ENCODE measurements around the gene GRSF1. TPM values are rescaled to one million over a fixed set of nuclear protein-coding genes. Genes with fewer than 3 reads are reported as not detected.

Gene GRSF1
- total RNA-seq, 2 experiments from 2014 or later, result 32.8 to 67.0 TPM

GRCh38 chr4:70880739-70881138 is 41.0 kb upstream of the GRSF1 start:
- POLR2A ChIA-PET, result interaction anchor here (0.6 to 1.6 kb wide), 4 partner anchors 22 to 146 kb away, joined by 3 to 4 read pairs (median 3); no protein-coding TSS in a partner anchor
- CTCF ChIA-PET (ENCODE audit: unreplicated experiment), result no interaction called here
- no peak for DNase-seq (ENCODE audit: low spot score)
- H3K9me2 ChIP-seq (ENCODE audit: insufficient read depth, low read length), result no peaks in the 10 kb centered on the region
- H4K20me1 ChIP-seq (ENCODE audit: insufficient read depth, low read length), result no peaks in the 10 kb centered on the region
- no peaks in the 10 kb centered on the region for H3K79me2 ChIP-seq (ENCODE audit: insufficient read depth, low read depth, low read length)
- no TSS peak for BruUV-seq (replicated peaks)
- no peak overlapping the region for H3K27ac ChIP-seq (ENCODE audit: low read depth, low read length, poor library complexity, severe bottlenecking)
- H3K36me3 ChIP-seq (ENCODE audit: insufficient read depth, low read length), result no peaks in the 10 kb centered on the region
- H3K9me3 ChIP-seq (ENCODE audit: low read length), result no peaks in the 10 kb centered on the region
- H3K4me1 ChIP-seq (ENCODE audit: insufficient read depth, low read length, poor library complexity, severe bottlenecking), result peaks cover 4% of the 10 kb centered on the region
- no peak overlapping the region for H2AFZ ChIP-seq (ENCODE audit: low read length)
- TF ChIP-seq, protein P1, sequence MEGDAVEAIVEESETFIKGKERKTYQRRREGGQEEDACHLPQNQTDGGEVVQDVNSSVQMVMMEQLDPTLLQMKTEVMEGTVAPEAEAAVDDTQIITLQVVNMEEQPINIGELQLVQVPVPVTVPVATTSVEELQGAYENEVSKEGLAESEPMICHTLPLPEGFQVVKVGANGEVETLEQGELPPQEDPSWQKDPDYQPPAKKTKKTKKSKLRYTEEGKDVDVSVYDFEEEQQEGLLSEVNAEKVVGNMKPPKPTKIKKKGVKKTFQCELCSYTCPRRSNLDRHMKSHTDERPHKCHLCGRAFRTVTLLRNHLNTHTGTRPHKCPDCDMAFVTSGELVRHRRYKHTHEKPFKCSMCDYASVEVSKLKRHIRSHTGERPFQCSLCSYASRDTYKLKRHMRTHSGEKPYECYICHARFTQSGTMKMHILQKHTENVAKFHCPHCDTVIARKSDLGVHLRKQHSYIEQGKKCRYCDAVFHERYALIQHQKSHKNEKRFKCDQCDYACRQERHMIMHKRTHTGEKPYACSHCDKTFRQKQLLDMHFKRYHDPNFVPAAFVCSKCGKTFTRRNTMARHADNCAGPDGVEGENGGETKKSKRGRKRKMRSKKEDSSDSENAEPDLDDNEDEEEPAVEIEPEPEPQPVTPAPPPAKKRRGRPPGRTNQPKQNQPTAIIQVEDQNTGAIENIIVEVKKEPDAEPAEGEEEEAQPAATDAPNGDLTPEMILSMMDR (conservative IDR thresholded peaks at IDR 0.05; ENCODE audit: low read length), result no peak
- TF ChIP-seq EZH2phosphoT487 (IDR thresholded peaks at IDR 0.05; ENCODE audit: borderline replicate concordance, low read depth, low read length), result no peak
- no peak overlapping the region for H3K4me2 ChIP-seq (ENCODE audit: low read length)
- H3K4me3 ChIP-seq (ENCODE audit: low read depth, low read length, poor library complexity, severe bottlenecking), result no peak overlapping the region
- intact Hi-C loops (cut with micrococcal nuclease; ENCODE audit: unreplicated experiment), result no loop called here

DNA sequence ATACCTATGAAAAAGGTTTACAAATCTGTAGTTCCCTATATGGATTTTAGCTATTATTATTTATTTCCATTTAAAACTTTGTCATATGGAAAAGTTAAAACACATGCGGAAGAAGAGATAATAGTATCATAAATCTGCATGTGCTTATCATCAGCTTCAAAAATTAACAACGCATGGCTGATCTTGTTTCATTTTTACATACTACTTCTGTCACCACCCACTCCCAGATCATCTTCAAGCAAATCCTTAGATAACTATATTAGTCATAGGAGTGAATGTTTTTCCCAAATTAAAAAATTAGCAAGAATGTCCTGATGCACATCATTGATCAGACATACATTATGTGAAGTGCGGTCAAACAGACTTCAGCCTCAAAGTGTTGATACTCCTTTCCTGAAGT is 37.9 kb upstream of the GRSF1 start:
- DNase-seq (ENCODE audit: low spot score), result no peak
- intact Hi-C loops (cut with micrococcal nuclease; ENCODE audit: unreplicated experiment), result no loop called here
- Histone ChIP-seq H4K20me1 (ENCODE audit: insufficient read depth, low read length) (no peaks in the 10 kb centered on the region), H2AFZ (ENCODE audit: low read length) (no peak overlapping the region), H3K4me2 (ENCODE audit: low read length) (no peak overlapping the region), H3K36me3 (ENCODE audit: insufficient read depth, low read length) (no peaks in the 10 kb centered on the region), H3K4me3 (ENCODE audit: low read depth, low read length, poor library complexity, severe bottlenecking) (no peak overlapping the region), H3K4me1 (ENCODE audit: insufficient read depth, low read length, poor library complexity, severe bottlenecking) (peaks cover 23% of the 10 kb centered on the region), H3K79me2 (ENCODE audit: insufficient read depth, low read depth, low read length) (no peaks in the 10 kb centered on the region), H3K9me2 (ENCODE audit: insufficient read depth, low read length) (no peaks in the 10 kb centered on the region), H3K9me3 (ENCODE audit: low read length) (no peaks in the 10 kb centered on the region), H3K27ac (ENCODE audit: low read depth, low read length, poor library complexity, severe bottlenecking) (no peak overlapping the region)
- no peak for TF ChIP-seq EZH2phosphoT487 (IDR thresholded peaks at IDR 0.05; ENCODE audit: borderline replicate concordance, low read depth, low read length)
- TF ChIP-seq, protein P1 (conservative IDR thresholded peaks at IDR 0.05; ENCODE audit: low read length), result no peak
- BruUV-seq (replicated peaks), result no TSS peak
- ChIA-PET CTCF (ENCODE audit: unreplicated experiment) (no interaction called here), POLR2A (interaction anchor here (0.5 to 1.3 kb wide), 5 partner anchors 17 to 142 kb away, joined by 3 to 4 read pairs (median 3); no protein-coding TSS in a partner anchor)

DNA sequence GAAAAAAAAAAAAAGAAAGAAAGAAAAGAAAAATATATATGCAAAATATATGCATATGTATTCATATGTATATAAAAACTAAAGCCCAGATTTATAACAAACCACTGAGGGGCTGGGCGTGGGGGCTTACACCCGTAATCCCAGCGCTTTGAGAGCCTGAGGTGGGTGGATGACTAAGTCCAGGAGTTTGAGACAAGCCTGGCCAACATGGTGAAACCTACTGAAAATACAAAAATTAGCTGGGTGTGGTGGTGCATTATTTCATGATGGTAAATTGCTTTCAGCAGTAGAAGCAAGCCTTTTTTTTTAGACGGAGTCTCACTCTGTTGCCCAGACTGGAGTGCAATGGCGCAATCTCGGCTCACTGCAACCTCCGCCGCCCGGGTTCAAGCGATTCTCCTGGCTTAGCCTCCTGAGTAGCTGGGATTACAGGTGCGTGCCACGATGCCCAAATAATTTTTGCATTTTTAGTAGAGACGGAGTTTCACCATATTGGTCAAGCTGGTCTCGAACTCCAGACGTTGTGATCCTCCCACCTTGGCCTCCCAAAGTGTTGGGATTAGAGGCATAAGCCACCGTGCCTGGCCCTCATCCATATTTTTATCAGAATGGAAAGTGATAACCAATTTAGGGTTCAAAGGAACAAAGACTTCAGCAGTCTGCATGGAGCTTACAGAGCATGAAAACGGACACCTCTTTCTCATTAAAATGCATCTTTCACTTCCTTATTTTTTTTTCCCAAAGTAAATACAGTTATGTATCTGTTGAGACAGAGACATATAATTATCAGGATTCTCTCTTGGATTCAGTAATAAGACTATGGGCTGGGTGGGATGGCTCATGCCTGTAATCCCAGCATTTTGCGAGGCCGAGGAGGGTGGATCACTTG is 34.8 kb upstream of the GRSF1 start:
- Histone ChIP-seq H3K4me1 (ENCODE audit: insufficient read depth, low read length, poor library complexity, severe bottlenecking) (peaks cover 23% of the 10 kb centered on the region), H4K20me1 (ENCODE audit: insufficient read depth, low read length) (no peaks in the 10 kb centered on the region), H3K9me2 (ENCODE audit: insufficient read depth, low read length) (no peaks in the 10 kb centered on the region), H3K27ac (ENCODE audit: low read depth, low read length, poor library complexity, severe bottlenecking) (peak overlapping the region; percentile 31), H2AFZ (ENCODE audit: low read length) (peak overlapping the region; percentile 78), H3K4me3 (ENCODE audit: low read depth, low read length, poor library complexity, severe bottlenecking) (peak overlapping the region; percentile 61), H3K36me3 (ENCODE audit: insufficient read depth, low read length) (no peaks in the 10 kb centered on the region), H3K79me2 (ENCODE audit: insufficient read depth, low read depth, low read length) (no peaks in the 10 kb centered on the region), H3K9me3 (ENCODE audit: low read length) (no peaks in the 10 kb centered on the region), H3K4me2 (ENCODE audit: low read length) (peak overlapping the region; percentile 79)
- CTCF ChIA-PET (ENCODE audit: unreplicated experiment), result interaction anchor here (1.4 kb wide), 1 partner anchor 16 kb away, joined by 3 read pairs; no protein-coding TSS in a partner anchor
- POLR2A ChIA-PET, result interaction anchor here (0.6 to 1.1 kb wide), 7 partner anchors 11 to 80 kb away, joined by 3 to 9 read pairs (median 3); no protein-coding TSS in a partner anchor
- TF ChIP-seq, protein P1 (conservative IDR thresholded peaks at IDR 0.05; ENCODE audit: low read length), result no peak
- TF ChIP-seq EZH2phosphoT487 (IDR thresholded peaks at IDR 0.05; ENCODE audit: borderline replicate concordance, low read depth, low read length), result no peak
- DNase-seq (ENCODE audit: low spot score), result peak; percentile 65
- intact Hi-C loops (cut with micrococcal nuclease; ENCODE audit: unreplicated experiment), result no loop called here
- BruUV-seq (replicated peaks), result no TSS peak
